HepG2 (cell line): ENCODE measurements around the gene ABAT. TPM values are rescaled to one million over a fixed set of nuclear protein-coding genes. Genes with fewer than 3 reads are reported as not detected.
"Not testable (repeated sequence)": the region's sequence is repeated elsewhere in the genome, so short reads cannot be mapped to it uniquely, and the experiment has no call there.

ENCODE experiments used
- ATAC-seq: fragments of 200-7000 bp; cut with Tn5 transposase; 3 replicates; pipeline ENCODE4 v1.9.1; 2020; ENCODE audit warnings: mild to moderate bottlenecking, moderate library complexity
- BruUV-seq: library from RNA; stranded (reverse); fragments of 400-500 nt; replicated peaks from 2 replicates; lab custom pipeline; 2021; lab: Mats Ljungman, UMichigan
- CTCF ChIA-PET: fragments of 300-600 bp; formaldehyde crosslinking; extraction: SDS; loops from one replicate; lab custom pipeline; 2021; ENCODE audit warnings: low total read pairs, inconsistent platforms, low intra/inter-chr PET ratio; lab: Yijun Ruan, JAX
- POLR2A ChIA-PET: fragments of 350-600 bp; sonication (Branson Sonifier 250); formaldehyde crosslinking; loops from one replicate; lab custom pipeline; 2020; ENCODE audit warnings: antibody characterized with exemption, inconsistent platforms; lab: Yijun Ruan, JAX
- DNase-seq: peaks from one replicate; pipeline ENCODE4 v3.0.0-alpha.2; 2015; ENCODE audit warnings: low spot score
- FAIRE-seq: peaks from 3 replicates; lab custom pipeline; 2011; peaks lifted over from hg19 to GRCh38; lab: Jason Lieb, UNC
- H2AFZ ChIP-seq: one replicate; pipeline ENCODE4 v1.6.1; 2011; ENCODE audit warnings: low read length, inconsistent platforms
- H3K27ac ChIP-seq: fragments of 300-600 bp; 3 replicates; pipeline ENCODE4 v1.8.0; 2011; ENCODE audit warnings: mixed run types, mild to moderate bottlenecking, mixed read lengths, low read length, inconsistent platforms; ENCODE audit not compliant: insufficient read depth; ENCODE audit errors: extremely low read length
- H3K27me3 ChIP-seq, 2 experiments: fragments of 200-600 bp in 1 of 2; 2 replicates in 1 of 2; 3 replicates in 1 of 2; pipeline versions ENCODE4 v1.6.0 to v1.8.0; 2011; ENCODE audit warnings: low read length in 2 of 2, mild to moderate bottlenecking in 2 of 2, moderate library complexity in 2 of 2, inconsistent platforms in 1 of 2; ENCODE audit not compliant: insufficient read depth in 2 of 2, control insufficient read depth in 1 of 2
- H3K36me3 ChIP-seq, 2 experiments: fragments of 200-600 bp in 1 of 2; replicated peaks in 1 of 2; 2 replicates in 1 of 2; 3 replicates in 1 of 2; pipeline versions ENCODE4 v1.5.1 to v1.8.0; 2011; ENCODE audit warnings: low read length in 2 of 2, inconsistent platforms in 1 of 2; ENCODE audit not compliant: insufficient read depth in 2 of 2, control insufficient read depth in 1 of 2
- H3K4me1 ChIP-seq: 2 replicates; pipeline ENCODE4 v1.5.1; 2012; ENCODE audit warnings: low read length, inconsistent platforms; ENCODE audit not compliant: insufficient read depth
- H3K4me2 ChIP-seq: 2 replicates; pipeline ENCODE4 v1.6.0; 2011; ENCODE audit warnings: low read depth, low read length, inconsistent platforms
- H3K4me3 ChIP-seq, 3 experiments: fragments of 200-600 bp in 1 of 3; sonication (generic), shearing (Covaris generic) in 1 of 3; replicated peaks in 1 of 3; 2 replicates each; pipeline ENCODE4 v1.5.1; 2011 to 2016; ENCODE audit warnings: low read length in 3 of 3, inconsistent platforms in 2 of 3, low read depth in 2 of 3, mild to moderate bottlenecking in 2 of 3, control low read depth in 1 of 3, mixed read lengths in 1 of 3; ENCODE audit not compliant: insufficient read depth in 1 of 3
- H3K79me2 ChIP-seq: one replicate; pipeline ENCODE4 v1.6.1; 2011; ENCODE audit warnings: low read length, inconsistent platforms; ENCODE audit not compliant: insufficient read depth
- H3K9ac ChIP-seq: 2 replicates; pipeline ENCODE4 v1.6.0; 2011; ENCODE audit warnings: mild to moderate bottlenecking, low read depth, low read length, inconsistent platforms; ENCODE audit not compliant: insufficient read depth
- H3K9me3 ChIP-seq: 2 replicates; pipeline ENCODE4 v1.5.1; 2012; ENCODE audit warnings: mild to moderate bottlenecking, low read length
- H4K20me1 ChIP-seq: 2 replicates; pipeline ENCODE4 v1.6.0; 2011; ENCODE audit warnings: inconsistent platforms, mild to moderate bottlenecking, low read length, moderate library complexity; ENCODE audit not compliant: insufficient read depth
- NR2F1 ChIP-seq, 2 experiments: fragments of 450-650 bp in 1 of 2; formaldehyde crosslinking in 1 of 2; IDR thresholded peaks; 2 replicates each; pipeline versions ENCODE4 v1.5.0 to v1.6.1; 2016 to 2020; ENCODE audit warnings: mild to moderate bottlenecking in 1 of 2, missing compliant biosample characterization in 1 of 2, missing genetic modification reagents in 1 of 2, moderate library complexity in 1 of 2
- RBM39 ChIP-seq: fragments of 200-400 bp; formaldehyde crosslinking; IDR thresholded peaks from one replicate; pipeline ENCODE4 v1.6.1; 2018; ENCODE audit warnings: antibody characterized with exemption, mild to moderate bottlenecking, low read depth, low read length; ENCODE audit not compliant: poor library complexity, severe bottlenecking
- TBX2 ChIP-seq: sonication (generic); formaldehyde crosslinking; IDR thresholded peaks from 2 replicates; pipeline ENCODE4 v1.5.0; 2020; ENCODE audit warnings: missing genetic modification reagents, mild to moderate bottlenecking, borderline replicate concordance
- ZFP62 ChIP-seq: sonication (generic); formaldehyde crosslinking; IDR thresholded peaks from 2 replicates; pipeline ENCODE4 v1.4.0; 2020; ENCODE audit warnings: missing genetic modification reagents
- ZNF317 ChIP-seq: sonication (generic); formaldehyde crosslinking; IDR thresholded peaks from 2 replicates; pipeline ENCODE4 v1.5.0; 2020; ENCODE audit warnings: mild to moderate bottlenecking, missing genetic modification reagents
- ZNF451 ChIP-seq: sonication (generic); formaldehyde crosslinking; IDR thresholded peaks from 2 replicates; pipeline ENCODE4 v1.5.0; 2020; ENCODE audit warnings: mild to moderate bottlenecking, missing genetic modification reagents
- ZNF556 ChIP-seq: sonication (generic); formaldehyde crosslinking; IDR thresholded peaks from 2 replicates; pipeline ENCODE4 v1.4.0; 2020; ENCODE audit warnings: mild to moderate bottlenecking, missing genetic modification reagents, borderline replicate concordance
- ZNF670 ChIP-seq: sonication (generic); formaldehyde crosslinking; IDR thresholded peaks from 2 replicates; pipeline ENCODE4 v1.8.0; 2022; ENCODE audit warnings: mild to moderate bottlenecking, missing genetic modification reagents, borderline replicate concordance
- ZNF772 ChIP-seq: sonication (generic); formaldehyde crosslinking; IDR thresholded peaks from 2 replicates; pipeline ENCODE4 v1.5.0; 2020; ENCODE audit warnings: mild to moderate bottlenecking, missing genetic modification reagents
- WGBS: methylation state at CpG from one replicate; pipeline ENCODE4 v1.1.6; 2017; ENCODE audit warnings: low lambda C conversion rate; 5-methylcytosine and 5-hydroxymethylcytosine counted together
- in situ Hi-C: cut with HindIII; loops from 2 replicates; pipeline ENCODE4 v1.10.0; 2017; ENCODE audit warnings: low pct_unique_long_range_greater_than_20kb; ENCODE audit not compliant: extremely low pct_ligation_motif_present
- intact Hi-C: fragments of 100-400 bp; cut with micrococcal nuclease; formaldehyde crosslinking; loops from one replicate; pipeline ENCODE4 v1.10.0; 2022; ENCODE audit not compliant: unreplicated experiment
- polyA plus RNA-seq, 8 experiments: library from polyadenylated mRNA; depleted of rRNA in 3 of 8; stranded (reverse) in 7 of 8; unstranded in 1 of 8; fragments of >200 nt; fragmentation: Illumina TruSeq in 4 of 8; extraction: Trizol in 4 of 8; gene quantifications; 2 replicates each; pipeline versions ENCODE4 v1.2.1 to v1.2.3, GENCODE V29; 2011 to 2016; ENCODE audit warnings: low read depth in 4 of 8, missing spikeins in 1 of 8, mixed read lengths in 1 of 8; ENCODE audit not compliant: insufficient read depth in 1 of 8
- total RNA-seq, 5 experiments: library from RNA; depleted of rRNA; stranded (reverse); fragments of >200 nt; fragmentation: Illumina TruSeq; extraction: Trizol; gene quantifications; 2 replicates each; pipeline ENCODE4 v1.2.3, GENCODE V29; 2016; ENCODE audit warnings: low read depth in 1 of 5
- TF ChIP-seq, protein P1 (sequence below): IDR thresholded peaks from 2 replicates; pipeline ENCODE4 v1.6.1; 2016; ENCODE audit warnings: low read depth, borderline replicate concordance
- TF ChIP-seq, protein P2 (sequence below): sonication (generic); formaldehyde crosslinking; IDR thresholded peaks from 2 replicates; pipeline ENCODE4 v1.4.0; 2020; ENCODE audit warnings: mild to moderate bottlenecking, missing genetic modification reagents

Gene ABAT
- total and polyA plus RNA-seq, 2 of the 13 experiments (the other 11 are each of a cell fraction or from before 2014, with no cell fraction given), result 47.6 to 97.3 TPM

DNA sequence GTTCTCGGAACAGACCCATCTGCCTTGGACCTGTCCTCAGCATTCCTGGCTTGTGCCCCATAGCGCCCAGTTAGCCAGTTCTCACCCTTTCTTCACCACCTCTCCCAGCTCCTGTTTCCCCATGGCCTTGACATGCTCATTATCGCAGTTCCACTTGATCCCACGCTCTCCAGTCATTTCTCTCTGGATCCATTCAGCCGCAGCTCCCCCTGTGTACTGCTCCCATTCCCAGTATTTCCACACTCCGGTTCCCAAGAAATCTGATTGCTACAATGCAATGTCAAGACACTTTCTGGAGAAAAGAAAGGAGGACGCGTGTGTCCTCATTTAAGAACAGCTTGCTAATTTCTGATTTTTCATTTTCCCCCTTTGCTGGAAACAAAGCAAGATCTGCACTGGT, 67.7 kb downstream of the ABAT start:
- intact Hi-C loops (loop anchor here (5.0 to 10.0 kb wide), 3 partner anchors 140 to 393 kb away; partner anchors contain the start of gene LITAFD), in situ Hi-C loops (loop anchor here (5.0 kb wide), 1 partner anchor 65 kb away; no protein-coding TSS in a partner anchor)
- Histone ChIP-seq H3K4me2 (no peak overlapping the region), H3K79me2 (no peaks in the 10 kb centered on the region), H3K27me3 (no peaks in the 10 kb centered on the region), H2AFZ (no peak overlapping the region), H3K36me3 (peaks cover 7 to 11% of the 10 kb centered on the region in 2 experiments; a peak in 4 of 5 replicates), H3K27ac (no peak overlapping the region), H3K9ac (no peak overlapping the region), H3K4me1 (peaks cover 34% of the 10 kb centered on the region), H4K20me1 (no peaks in the 10 kb centered on the region), H3K9me3 (no peaks in the 10 kb centered on the region), H3K4me3 (no peak overlapping the region)
- no peak for DNase-seq
- ChIA-PET POLR2A (interaction anchor here (0.7 to 3.8 kb wide), 2 partner anchors 59 to 66 kb away, joined by 4 to 17 read pairs; no protein-coding TSS in a partner anchor), CTCF (no interaction called here)
- no peak for FAIRE-seq
- WGBS, result 84% methylated on average over 8 of the region's 8 CpGs
- TF ChIP-seq, protein P1, sequence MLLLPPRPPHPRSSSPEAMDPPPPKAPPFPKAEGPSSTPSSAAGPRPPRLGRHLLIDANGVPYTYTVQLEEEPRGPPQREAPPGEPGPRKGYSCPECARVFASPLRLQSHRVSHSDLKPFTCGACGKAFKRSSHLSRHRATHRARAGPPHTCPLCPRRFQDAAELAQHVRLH (CRISPR knock-in tag), result no peak
- TF ChIP-seq ZNF451 (CRISPR knock-in tag) (no peak), RBM39 (no peak), NR2F1 (CRISPR knock-in tag; IDR thresholded peaks at IDR 0.05) (no peak), TBX2 (0 out of 2 replicates have a peak, but pooled peaks have one; percentile 15), ZFP62 (no peak), ZNF556 (CRISPR knock-in tag) (no peak), ZNF670 (CRISPR knock-in tag) (0 out of 2 replicates have a peak, but pooled peaks have one; percentile 26), ZNF317 (CRISPR knock-in tag) (0 out of 2 replicates have a peak, but pooled peaks have one; percentile 17), ZNF772 (CRISPR knock-in tag) (0 out of 2 replicates have a peak, but pooled peaks have one; percentile 40)
- TF ChIP-seq, protein P2, sequence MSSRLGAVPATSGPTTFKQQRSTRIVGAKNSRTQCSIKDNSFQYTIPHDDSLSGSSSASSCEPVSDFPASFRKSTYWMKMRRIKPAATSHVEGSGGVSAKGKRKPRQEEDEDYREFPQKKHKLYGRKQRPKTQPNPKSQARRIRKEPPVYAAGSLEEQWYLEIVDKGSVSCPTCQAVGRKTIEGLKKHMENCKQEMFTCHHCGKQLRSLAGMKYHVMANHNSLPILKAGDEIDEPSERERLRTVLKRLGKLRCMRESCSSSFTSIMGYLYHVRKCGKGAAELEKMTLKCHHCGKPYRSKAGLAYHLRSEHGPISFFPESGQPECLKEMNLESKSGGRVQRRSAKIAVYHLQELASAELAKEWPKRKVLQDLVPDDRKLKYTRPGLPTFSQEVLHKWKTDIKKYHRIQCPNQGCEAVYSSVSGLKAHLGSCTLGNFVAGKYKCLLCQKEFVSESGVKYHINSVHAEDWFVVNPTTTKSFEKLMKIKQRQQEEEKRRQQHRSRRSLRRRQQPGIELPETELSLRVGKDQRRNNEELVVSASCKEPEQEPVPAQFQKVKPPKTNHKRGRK, result no peak
- ATAC-seq, result no peak
- no TSS peak for BruUV-seq

DNA sequence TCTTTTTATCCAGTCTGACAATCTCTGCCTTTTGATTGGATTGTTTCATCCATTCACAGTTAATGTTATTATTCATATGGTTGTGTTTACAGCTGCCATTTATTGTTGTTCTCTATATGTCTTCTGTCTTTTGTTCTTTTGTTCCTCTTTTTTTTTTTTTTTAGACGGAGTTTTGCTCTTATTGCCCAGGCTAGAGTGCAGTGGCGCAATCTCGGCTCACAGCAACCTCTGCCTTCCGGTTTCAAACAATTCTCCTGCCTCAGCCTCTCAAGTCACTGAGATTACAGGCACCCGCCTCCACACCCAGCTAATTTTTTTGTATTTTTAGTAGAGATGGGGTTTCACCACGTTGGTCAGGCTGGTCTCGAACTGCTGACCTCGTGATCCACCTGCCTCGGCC, 74.5 kb downstream of the ABAT start:
- H3K79me2 ChIP-seq, DNase-seq, H3K9me3 ChIP-seq, H3K27ac ChIP-seq, ATAC-seq, H2AFZ ChIP-seq, H3K4me3 ChIP-seq, BruUV-seq, H4K20me1 ChIP-seq, H3K27me3 ChIP-seq, CTCF ChIA-PET, POLR2A ChIA-PET, in situ Hi-C loops, H3K4me2 ChIP-seq, H3K9ac ChIP-seq, FAIRE-seq: not testable (repeated sequence)
- H3K4me1 ChIP-seq, result peaks cover 11% of the 10 kb centered on the region
- H3K36me3 ChIP-seq, result peaks cover 23 to 44% of the 10 kb centered on the region in 2 experiments; a peak in 4 of 5 replicates
- intact Hi-C loops, result loop anchor here (10.0 kb wide), 1 partner anchor 386 kb away; no protein-coding TSS in a partner anchor
- WGBS, result 92% methylated on average over 9 of the region's 9 CpGs
